RWPE2 (cell line): Measurements from ENCODE around the gene NTN1.

ENCODE experiments used
- ATAC-seq: fragments of 200-7000 bp; cut with Tn5 transposase; 3 replicates; pipeline ENCODE4 v1.9.1; 2021; ENCODE audit warnings: low read depth
- DNase-seq: peaks from one replicate; pipeline ENCODE4 v3.0.0-alpha.2; 2020; ENCODE audit warnings: low spot score
- H3K27ac ChIP-seq: fragments of 450-650 bp; 2 replicates; pipeline ENCODE4 v1.5.1; 2017; ENCODE audit warnings: mild to moderate bottlenecking; ENCODE audit not compliant: poor library complexity, severe bottlenecking
- H3K27me3 ChIP-seq: fragments of 250-450 bp; sonication (Bioruptor Pico); 2 replicates; pipeline ENCODE4 v1.5.1; 2021; ENCODE audit warnings: mild to moderate bottlenecking, moderate library complexity; ENCODE audit not compliant: insufficient read depth, poor library complexity, severe bottlenecking
- H3K36me3 ChIP-seq: fragments of 250-450 bp; sonication (Bioruptor Pico); 2 replicates; pipeline ENCODE4 v1.5.1; 2020; ENCODE audit warnings: low read depth, mild to moderate bottlenecking, moderate library complexity
- H3K4me1 ChIP-seq: fragments of 250-450 bp; sonication (Bioruptor Pico); 2 replicates; pipeline ENCODE4 v1.5.1; 2021; ENCODE audit warnings: mild to moderate bottlenecking, moderate library complexity; ENCODE audit not compliant: insufficient read depth, poor library complexity, severe bottlenecking
- H3K4me3 ChIP-seq: fragments of 250-450 bp; sonication (Bioruptor Pico); 2 replicates; pipeline ENCODE4 v1.5.1; 2021; ENCODE audit warnings: mild to moderate bottlenecking, moderate library complexity; ENCODE audit not compliant: severe bottlenecking
- H3K9me3 ChIP-seq: fragments of 250-450 bp; sonication (Bioruptor Pico); 2 replicates; pipeline ENCODE4 v1.5.1; 2021; ENCODE audit warnings: mild to moderate bottlenecking, moderate library complexity; ENCODE audit not compliant: severe bottlenecking
- CTCF ChIP-seq: fragments of 450-650 bp; IDR thresholded peaks from one replicate; pipeline ENCODE4 v1.5.1; 2017; ENCODE audit warnings: mild to moderate bottlenecking, moderate library complexity; ENCODE audit not compliant: poor library complexity, severe bottlenecking

Gene NTN1

GRCh38 chr17:9273428-9274391 lies 252.4 kb downstream of the NTN1 start:
- ATAC-seq, result no peak
- no peaks in the 10 kb centered on the region for H3K36me3 ChIP-seq

GRCh38 chr17:9274973-9275372 lies 253.7 kb downstream of the NTN1 start:
- no peak for TF ChIP-seq CTCF
- Histone ChIP-seq H3K27me3 (no peaks in the 10 kb centered on the region), H3K4me1 (no peaks in the 10 kb centered on the region), H3K9me3 (no peaks in the 10 kb centered on the region), H3K36me3 (no peaks in the 10 kb centered on the region), H3K4me3 (no peak overlapping the region), H3K27ac (no peak overlapping the region)
- DNase-seq (no peak), ATAC-seq (no peak)

More at GRCh38 chr17:9273428-9274391, 252.4 kb downstream of the NTN1 start:
- Histone ChIP-seq H3K4me3 (no peak overlapping the region), H3K27me3 (no peaks in the 10 kb centered on the region), H3K9me3 (no peaks in the 10 kb centered on the region), H3K4me1 (no peaks in the 10 kb centered on the region), H3K27ac (no peak overlapping the region)
- TF ChIP-seq CTCF, result no peak
- no peak for DNase-seq

GRCh38 chr17:9279893-9280292 lies 258.6 kb downstream of the NTN1 start:
- Histone ChIP-seq H3K27me3 (no peaks in the 10 kb centered on the region), H3K27ac (no peak overlapping the region), H3K4me1 (no peaks in the 10 kb centered on the region), H3K4me3 (no peak overlapping the region), H3K36me3 (no peaks in the 10 kb centered on the region), H3K9me3 (no peaks in the 10 kb centered on the region)
- ATAC-seq (no peak), DNase-seq (no peak)
- no peak for TF ChIP-seq CTCF

GRCh38 chr17:9283909-9284308 lies 262.6 kb downstream of the NTN1 start:
- H3K27me3 ChIP-seq, result no peaks in the 10 kb centered on the region
- H3K36me3 ChIP-seq, result no peaks in the 10 kb centered on the region
- no peaks in the 10 kb centered on the region for H3K9me3 ChIP-seq
- no peak overlapping the region for H3K27ac ChIP-seq
- ATAC-seq, result no peak
- no peak overlapping the region for H3K4me3 ChIP-seq
- H3K4me1 ChIP-seq, result no peaks in the 10 kb centered on the region
- no peak for TF ChIP-seq CTCF
- DNase-seq, result no peak

GRCh38 chr17:9284884-9285283 lies 263.6 kb downstream of the NTN1 start:
- DNase-seq (no peak), ATAC-seq (no peak)
- no peaks in the 10 kb centered on the region for H3K36me3 ChIP-seq
- no peaks in the 10 kb centered on the region for H3K27me3 ChIP-seq
- H3K4me3 ChIP-seq, result no peak overlapping the region
- no peak for TF ChIP-seq CTCF
- H3K4me1 ChIP-seq, result peaks cover 2% of the 10 kb centered on the region
- H3K9me3 ChIP-seq, result no peaks in the 10 kb centered on the region
- H3K27ac ChIP-seq, result no peak overlapping the region
